Caco-2 (cell line): Measurements from ENCODE around the gene MIEF2. TPM values are rescaled to one million over a fixed set of nuclear protein-coding genes. Genes with fewer than 3 reads are reported as not detected.

Source experiments
- BruUV-seq: library from RNA; stranded (reverse); fragments of 400-500 nt; replicated peaks from 2 replicates; lab custom pipeline; 2021; lab: Mats Ljungman, UMichigan
- CTCF ChIA-PET: fragments of 300-600 bp; sonication (Branson Sonifier 250); formaldehyde crosslinking; loops from one replicate; lab custom pipeline; 2022; ENCODE audit warnings: antibody characterized with exemption; lab: Charles Lee
- POLR2A ChIA-PET: fragments of 300-600 bp; sonication (Branson Sonifier 250); formaldehyde crosslinking; loops from one replicate; lab custom pipeline; 2022; ENCODE audit warnings: antibody characterized with exemption; lab: Charles Lee
- DNase-seq, 2 experiments: peaks; one replicate each; pipeline versions ENCODE4 v3.0.0 to v3.0.0-alpha.2; 2020 to 2022
- H3K27me3 ChIP-seq: replicated peaks from 2 replicates; pipeline ENCODE4 v1.6.0; 2011; ENCODE audit warnings: low read length; ENCODE audit not compliant: control insufficient read depth, insufficient read depth
- H3K36me3 ChIP-seq: 2 replicates; pipeline ENCODE4 v1.5.1; 2011; ENCODE audit warnings: low read length; ENCODE audit not compliant: control insufficient read depth, insufficient read depth
- H3K4me1 ChIP-seq: fragments of 250-450 bp; sonication (Bioruptor Pico); 2 replicates; pipeline ENCODE4 v1.5.1; 2020; ENCODE audit warnings: mild to moderate bottlenecking
- H3K4me3 ChIP-seq: 2 replicates; pipeline ENCODE4 v1.5.1; 2011; ENCODE audit warnings: low read depth, mild to moderate bottlenecking, control low read depth, low read length
- H3K9me3 ChIP-seq: fragments of 250-450 bp; sonication (Bioruptor Pico); 2 replicates; pipeline ENCODE4 v1.5.1; 2020; ENCODE audit warnings: mild to moderate bottlenecking, moderate library complexity
- H3K27ac Mint-ChIP-seq: one replicate; pipeline ENCODE4 v1.8.0; 2022; ENCODE audit warnings: mixed read lengths; ENCODE audit not compliant: unreplicated experiment
- H3K27me3 Mint-ChIP-seq: one replicate; pipeline ENCODE4 v1.8.0; 2022; ENCODE audit warnings: mixed read lengths; ENCODE audit not compliant: insufficient read depth, unreplicated experiment
- H3K36me3 Mint-ChIP-seq: one replicate; pipeline ENCODE4 v1.8.0; 2022; ENCODE audit warnings: mild to moderate bottlenecking, mixed read lengths; ENCODE audit not compliant: insufficient read depth, unreplicated experiment
- H3K4me1 Mint-ChIP-seq: one replicate; pipeline ENCODE4 v1.8.0; 2022; ENCODE audit warnings: low read depth, mixed read lengths; ENCODE audit not compliant: unreplicated experiment
- H3K4me3 Mint-ChIP-seq: one replicate; pipeline ENCODE4 v1.8.0; 2022; ENCODE audit warnings: mild to moderate bottlenecking, moderate library complexity, mixed read lengths; ENCODE audit not compliant: unreplicated experiment
- H3K9me3 Mint-ChIP-seq: one replicate; pipeline ENCODE4 v1.8.0; 2022; ENCODE audit warnings: mixed read lengths; ENCODE audit not compliant: unreplicated experiment
- CTCF ChIP-seq, 2 experiments: fragments of 200-600 bp in 1 of 2; IDR thresholded peaks; 1 replicate in 1 of 2; 2 replicates in 1 of 2; pipeline versions ENCODE4 v1.5.1 to v1.8.0; 2011 to 2022; ENCODE audit warnings: antibody characterized with exemption in 1 of 2, control low read depth in 1 of 2, inconsistent platforms in 1 of 2, low read depth in 1 of 2, low read length in 1 of 2, mild to moderate bottlenecking in 1 of 2, moderate library complexity in 1 of 2; ENCODE audit not compliant: insufficient read depth in 1 of 2, severe bottlenecking in 1 of 2, unreplicated experiment in 1 of 2
- intact Hi-C: fragments of 100-400 bp; cut with micrococcal nuclease; formaldehyde crosslinking; loops from one replicate; pipeline ENCODE4 v1.10.0; 2022; ENCODE audit not compliant: unreplicated experiment
- total RNA-seq: library from RNA; stranded (reverse); gene quantifications from 2 replicates; pipeline ENCODE4 v1.2.3, GENCODE V29; 2022

The MIEF2 gene
- total RNA-seq, 1 experiment from 2014 or later = 22.3 TPM

- peaks cover 2% of the 10 kb centered on the region for H3K36me3 ChIP-seq
These were observed 29.9 kb upstream of the MIEF2 start for GRCh38 chr17:18230288-18231141.

GRCh38 chr17:18231164-18231563, 29.3 kb upstream of the MIEF2 start:
- Mint-ChIP-seq H3K27ac (no peak overlapping the region), H3K27me3 (no peaks in the 10 kb centered on the region), H3K36me3 (peaks cover 6% of the 10 kb centered on the region), H3K4me1 (peaks cover 19% of the 10 kb centered on the region), H3K4me3 (no peak overlapping the region), H3K9me3 (no peaks in the 10 kb centered on the region)
- no TSS peak for BruUV-seq
- Histone ChIP-seq H3K27me3 (no peaks in the 10 kb centered on the region), H3K4me1 (peaks cover 9% of the 10 kb centered on the region), H3K36me3 (peaks cover 5% of the 10 kb centered on the region), H3K9me3 (no peaks in the 10 kb centered on the region), H3K4me3 (no peak overlapping the region)
- intact Hi-C loops = no loop called here
- ChIA-PET CTCF (no interaction called here), POLR2A (no interaction called here)
- DNase-seq = no peak
- no peak for TF ChIP-seq CTCF (IDR thresholded peaks at IDR 0.05; ENCODE audit: insufficient read depth in 1 of 2, low read depth in 1 of 2, low read length in 1 of 2, severe bottlenecking in 1 of 2, unreplicated experiment in 1 of 2)

More at GRCh38 chr17:18230288-18231141, 29.9 kb upstream of the MIEF2 start:
- TF ChIP-seq CTCF (IDR thresholded peaks at IDR 0.05; ENCODE audit: insufficient read depth in 1 of 2, low read depth in 1 of 2, low read length in 1 of 2, severe bottlenecking in 1 of 2, unreplicated experiment in 1 of 2) = no peak
- H3K9me3 Mint-ChIP-seq = no peaks in the 10 kb centered on the region
- POLR2A ChIA-PET = no interaction called here
- H3K4me3 ChIP-seq = no peak overlapping the region
- peaks cover 10% of the 10 kb centered on the region for H3K4me1 ChIP-seq
- intact Hi-C loops = no loop called here
- H3K9me3 ChIP-seq = no peaks in the 10 kb centered on the region
- no peaks in the 10 kb centered on the region for H3K27me3 Mint-ChIP-seq
- no peak overlapping the region for H3K4me3 Mint-ChIP-seq
- no peak for DNase-seq
- H3K36me3 Mint-ChIP-seq = no peaks in the 10 kb centered on the region
- H3K27ac Mint-ChIP-seq = no peak overlapping the region
- CTCF ChIA-PET = no interaction called here
- H3K27me3 ChIP-seq = no peaks in the 10 kb centered on the region
- H3K4me1 Mint-ChIP-seq = peaks cover 21% of the 10 kb centered on the region
- no TSS peak for BruUV-seq

- no peaks in the 10 kb centered on the region for H3K9me3 ChIP-seq
- no peak for TF ChIP-seq CTCF (IDR thresholded peaks at IDR 0.05; ENCODE audit: insufficient read depth in 1 of 2, low read depth in 1 of 2, low read length in 1 of 2, severe bottlenecking in 1 of 2, unreplicated experiment in 1 of 2)
- H3K36me3 Mint-ChIP-seq = peaks cover 8% of the 10 kb centered on the region
- no peaks in the 10 kb centered on the region for H3K27me3 Mint-ChIP-seq
- H3K9me3 Mint-ChIP-seq = no peaks in the 10 kb centered on the region
- no peaks in the 10 kb centered on the region for H3K4me1 ChIP-seq
- no peak overlapping the region for H3K4me3 ChIP-seq
- no TSS peak for BruUV-seq
- H3K36me3 ChIP-seq = peaks cover 6% of the 10 kb centered on the region
- H3K4me1 Mint-ChIP-seq = no peaks in the 10 kb centered on the region
- H3K27ac Mint-ChIP-seq = no peak overlapping the region
- H3K27me3 ChIP-seq = no peaks in the 10 kb centered on the region
- DNase-seq = no peak
- ChIA-PET POLR2A (no interaction called here), CTCF (no interaction called here)
- intact Hi-C loops = no loop called here
- no peak overlapping the region for H3K4me3 Mint-ChIP-seq
These were observed 26.5 kb upstream of the MIEF2 start for GRCh38 chr17:18233803-18234518.
